ENCODE results near the gene CRADD.

Gene CRADD

DNA sequence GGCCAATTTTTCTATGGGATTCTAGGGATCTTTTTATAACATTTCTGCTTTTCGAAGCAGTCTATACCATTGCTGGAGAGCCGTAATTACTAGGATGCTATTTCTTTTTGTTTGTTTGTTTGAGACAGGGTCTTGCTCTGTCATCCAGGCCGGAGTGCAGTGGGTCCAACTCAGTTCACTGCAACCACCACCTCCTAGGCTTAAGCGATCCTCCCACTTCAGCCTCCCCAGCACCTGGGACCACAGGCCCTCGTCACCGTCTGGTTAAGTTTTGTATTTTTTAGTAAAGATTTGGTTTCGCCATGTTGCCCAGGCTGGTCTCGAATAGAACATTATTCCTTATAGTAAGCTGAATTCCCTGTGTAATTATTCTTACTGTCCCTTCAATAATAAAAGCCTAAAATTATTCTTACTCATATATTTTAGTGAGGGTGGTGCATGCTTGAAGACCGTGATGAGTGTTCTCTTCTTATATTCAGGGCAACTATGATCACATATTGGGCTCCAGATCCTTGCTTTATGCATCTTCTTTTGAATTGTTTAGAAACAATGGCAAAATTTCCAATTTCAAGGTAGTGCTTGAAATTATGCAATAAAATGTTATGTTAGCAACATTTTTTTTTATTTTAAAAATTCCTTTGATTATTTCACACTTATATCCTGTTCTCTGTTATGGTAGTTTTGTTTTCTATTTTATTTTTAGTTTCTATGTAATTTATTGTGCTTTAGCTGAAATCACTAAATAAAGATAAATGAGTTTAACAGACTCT, 66.2 kb downstream of the CRADD start:
- intact Hi-C loops (cut with DNase I; ENCODE audit: low total_unique reads): loop anchor here (5.0 kb wide), 2 partner anchors 34 to 171 kb away; partner anchors contain the start of gene SOCS2
- DNase-seq: no peak
- H3K4me3 ChIP-seq: peak overlapping the region; percentile 63 to 70
- no peaks in the 10 kb centered on the region for H3K27me3 ChIP-seq
- no peaks in the 10 kb centered on the region for H3K9me3 ChIP-seq
- TF ChIP-seq, protein P1, sequence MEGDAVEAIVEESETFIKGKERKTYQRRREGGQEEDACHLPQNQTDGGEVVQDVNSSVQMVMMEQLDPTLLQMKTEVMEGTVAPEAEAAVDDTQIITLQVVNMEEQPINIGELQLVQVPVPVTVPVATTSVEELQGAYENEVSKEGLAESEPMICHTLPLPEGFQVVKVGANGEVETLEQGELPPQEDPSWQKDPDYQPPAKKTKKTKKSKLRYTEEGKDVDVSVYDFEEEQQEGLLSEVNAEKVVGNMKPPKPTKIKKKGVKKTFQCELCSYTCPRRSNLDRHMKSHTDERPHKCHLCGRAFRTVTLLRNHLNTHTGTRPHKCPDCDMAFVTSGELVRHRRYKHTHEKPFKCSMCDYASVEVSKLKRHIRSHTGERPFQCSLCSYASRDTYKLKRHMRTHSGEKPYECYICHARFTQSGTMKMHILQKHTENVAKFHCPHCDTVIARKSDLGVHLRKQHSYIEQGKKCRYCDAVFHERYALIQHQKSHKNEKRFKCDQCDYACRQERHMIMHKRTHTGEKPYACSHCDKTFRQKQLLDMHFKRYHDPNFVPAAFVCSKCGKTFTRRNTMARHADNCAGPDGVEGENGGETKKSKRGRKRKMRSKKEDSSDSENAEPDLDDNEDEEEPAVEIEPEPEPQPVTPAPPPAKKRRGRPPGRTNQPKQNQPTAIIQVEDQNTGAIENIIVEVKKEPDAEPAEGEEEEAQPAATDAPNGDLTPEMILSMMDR (IDR thresholded peaks at IDR 0.05): no peak
- no peaks in the 10 kb centered on the region for H3K36me3 ChIP-seq
- H3K4me1 ChIP-seq: peaks cover 0 to 39% (median 10%) of the 10 kb centered on the region in 4 donors
- peak overlapping the region; percentile 80 to 85 for H3K27ac ChIP-seq

DNA sequence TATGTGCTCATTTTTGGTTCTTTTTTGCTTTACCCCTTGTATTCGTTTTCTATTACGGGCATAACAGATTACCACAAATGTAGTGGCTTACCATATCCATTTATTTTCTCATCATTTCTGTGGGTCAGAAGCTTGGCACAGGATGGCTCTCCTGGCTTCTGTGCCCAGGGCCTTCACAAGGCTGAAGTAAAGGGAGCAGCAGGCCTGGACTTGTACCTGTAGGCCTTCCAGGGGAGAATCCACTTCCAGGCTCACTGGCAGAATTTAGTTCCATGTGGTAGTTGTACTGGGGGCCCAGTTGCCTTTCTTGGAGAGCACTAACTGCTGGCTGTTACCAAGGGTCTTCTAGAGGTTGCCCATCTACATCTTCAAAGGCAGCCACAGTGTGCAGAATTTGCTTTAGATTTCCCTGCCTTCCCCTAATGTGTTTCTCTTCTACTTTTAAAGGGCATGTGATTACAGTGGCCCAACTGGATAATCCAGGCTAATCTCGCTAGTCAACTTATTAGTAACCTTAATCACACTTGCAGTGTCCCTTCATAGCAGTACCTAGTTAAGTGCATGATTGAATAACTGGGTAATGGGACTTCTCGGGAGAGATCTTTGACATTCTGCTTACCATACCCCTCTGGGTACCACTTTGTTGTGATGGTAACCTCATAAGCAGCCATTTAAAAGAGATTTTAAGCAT, 67.0 kb downstream of the CRADD start:
- intact Hi-C loops (cut with DNase I; ENCODE audit: low total_unique reads): loop anchor here (5.0 kb wide), 2 partner anchors 33 to 172 kb away; partner anchors contain the start of gene SOCS2
- Histone ChIP-seq H3K27me3 (no peaks in the 10 kb centered on the region), H3K27ac (peak overlapping the region in 1 of 2 donors; percentile 85), H3K9me3 (no peaks in the 10 kb centered on the region), H3K4me1 (peaks cover 0 to 33% (median 10%) of the 10 kb centered on the region in 4 donors), H3K4me3 (no peak overlapping the region), H3K36me3 (no peaks in the 10 kb centered on the region)
- TF ChIP-seq, protein P1 (IDR thresholded peaks at IDR 0.05): no peak
- DNase-seq: no peak

DNA sequence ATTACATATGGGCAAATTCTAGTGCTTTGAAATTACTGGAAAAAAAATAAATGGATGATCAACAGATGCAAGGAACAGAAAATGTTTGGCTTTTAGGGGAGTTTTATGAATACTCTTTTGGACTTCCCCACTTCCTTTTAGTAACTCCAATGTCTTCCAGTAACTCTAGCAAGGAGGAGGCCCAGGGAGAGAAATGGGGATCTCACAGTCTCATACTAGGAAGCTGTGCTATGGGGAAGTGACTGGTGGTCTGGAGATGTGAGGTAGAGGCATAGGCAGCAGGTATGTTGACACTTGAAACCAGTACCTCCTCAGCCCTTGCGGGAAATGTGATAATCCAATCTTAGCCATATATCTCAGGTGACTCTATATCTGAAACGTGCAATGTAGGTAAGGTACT, 68.1 kb downstream of the CRADD start:
- no peaks in the 10 kb centered on the region for H3K9me3 ChIP-seq
- TF ChIP-seq, protein P1 (IDR thresholded peaks at IDR 0.05): no peak
- H3K4me1 ChIP-seq: peaks cover 0 to 29% (median 10%) of the 10 kb centered on the region in 4 donors
- H3K27me3 ChIP-seq: no peaks in the 10 kb centered on the region
- H3K36me3 ChIP-seq: no peaks in the 10 kb centered on the region
- H3K4me3 ChIP-seq: no peak overlapping the region
- no peak overlapping the region for H3K27ac ChIP-seq
- no peak for DNase-seq
- intact Hi-C loops (cut with DNase I; ENCODE audit: low total_unique reads): loop anchor here (5.0 kb wide), 1 partner anchor 63 kb away; no protein-coding TSS in a partner anchor

DNA sequence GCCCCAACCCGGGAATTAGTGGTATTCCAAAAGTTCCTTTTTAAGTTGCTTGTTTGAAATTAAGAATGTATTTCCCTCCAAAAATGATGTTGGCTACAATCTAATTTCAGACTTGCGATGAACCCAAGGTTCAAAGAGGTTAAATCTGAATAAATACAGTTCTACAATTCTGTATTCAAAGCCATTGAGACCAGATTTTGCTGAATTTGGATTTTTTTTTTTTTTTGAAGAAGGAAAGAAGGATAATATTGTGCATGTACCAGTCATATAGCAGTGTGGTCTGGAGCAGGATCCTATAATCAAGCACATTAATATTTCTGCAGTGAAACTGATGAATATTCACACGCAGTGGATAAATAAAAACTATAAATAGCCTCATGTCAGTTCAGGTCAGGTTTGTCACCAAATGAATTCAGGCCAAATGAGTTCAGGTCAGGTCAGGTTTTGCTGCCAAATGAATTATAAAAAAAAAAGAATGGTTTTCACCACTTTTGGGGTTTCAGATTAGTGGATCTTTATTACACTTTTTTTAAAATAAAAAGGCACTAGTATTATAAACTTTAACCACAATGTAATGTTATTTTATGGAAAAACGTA, 69.5 kb downstream of the CRADD start:
- no peak overlapping the region for H3K27ac ChIP-seq
- H3K27me3 ChIP-seq: no peaks in the 10 kb centered on the region
- intact Hi-C loops (cut with DNase I; ENCODE audit: low total_unique reads): loop anchor here (5.0 kb wide), 1 partner anchor 64 kb away; no protein-coding TSS in a partner anchor
- no peak for DNase-seq
- H3K4me1 ChIP-seq: peaks cover 0 to 19% (median 6%) of the 10 kb centered on the region in 4 donors
- no peaks in the 10 kb centered on the region for H3K36me3 ChIP-seq
- no peak overlapping the region for H3K4me3 ChIP-seq
- TF ChIP-seq, protein P1 (IDR thresholded peaks at IDR 0.05): no peak
- no peaks in the 10 kb centered on the region for H3K9me3 ChIP-seq

DNA sequence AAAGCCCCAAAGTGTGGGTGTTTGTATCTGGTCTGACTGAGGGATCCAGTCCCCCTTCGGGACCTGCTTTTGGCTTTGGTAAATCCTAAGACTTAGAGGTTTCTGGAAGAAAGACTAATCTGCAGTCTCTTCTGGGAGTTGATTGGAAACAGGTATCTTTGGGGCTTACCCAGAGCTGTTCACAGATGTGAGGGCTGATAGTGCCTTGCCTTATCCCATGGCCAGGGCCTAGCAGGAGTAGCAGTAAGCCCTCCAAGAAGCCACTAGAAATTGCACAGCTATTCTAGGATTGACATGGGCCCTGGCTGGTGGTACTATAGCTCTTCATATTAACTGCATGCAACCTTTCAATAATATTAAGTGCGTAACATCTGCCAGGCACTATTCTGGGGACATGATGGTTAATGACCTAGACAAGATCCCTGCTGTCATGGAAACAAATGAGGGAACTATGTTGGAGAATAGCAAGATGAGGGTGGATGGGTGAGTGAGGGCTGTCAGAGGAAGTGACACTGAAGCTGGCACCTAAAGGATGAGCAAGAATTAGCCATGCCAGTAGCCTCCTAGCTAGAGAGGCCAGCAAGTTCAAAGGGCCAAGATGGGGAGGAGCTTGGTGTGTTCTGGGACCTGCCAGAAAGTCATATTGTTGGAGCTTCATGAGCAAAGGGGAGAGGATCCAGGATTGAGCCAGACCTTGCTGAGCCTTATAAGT, 71.7 kb downstream of the CRADD start:
- Histone ChIP-seq H3K4me3 (no peak overlapping the region), H3K36me3 (no peaks in the 10 kb centered on the region), H3K4me1 (peaks cover 0 to 9% (median 2%) of the 10 kb centered on the region in 4 donors), H3K9me3 (no peaks in the 10 kb centered on the region), H3K27me3 (no peaks in the 10 kb centered on the region), H3K27ac (no peak overlapping the region)
- DNase-seq: no peak
- intact Hi-C loops (cut with DNase I; ENCODE audit: low total_unique reads): loop anchor here (5.0 kb wide), 1 partner anchor 67 kb away; no protein-coding TSS in a partner anchor
- TF ChIP-seq, protein P1 (IDR thresholded peaks at IDR 0.05): no peak

All from tibial artery (tissue), 4 donors.